ENCODE measurements around the gene GOLGA8N. TPM values are rescaled to one million over a fixed set of nuclear protein-coding genes. Genes with fewer than 3 reads are reported as not detected.

Gene GOLGA8N
- total and polyA plus RNA-seq, 12 donors = 3.0 to 15.0 (median 7.2) TPM

- intact Hi-C loops (cut with DNase I) = no loop called here
Observed at GRCh38 chr15:32643907-32644445, 50.7 kb downstream of the GOLGA8N start.

GRCh38 chr15:32646291-32646690, 53.0 kb downstream of the GOLGA8N start:
- no peak overlapping the region for H3K27ac ChIP-seq
- no peaks in the 10 kb centered on the region for H3K36me3 ChIP-seq (replicated peaks in 1 of 2)
- DNase-seq = no peak
- H3K27me3 ChIP-seq = no peaks in the 10 kb centered on the region
- no peaks in the 10 kb centered on the region for H3K4me1 ChIP-seq (replicated peaks in 1 of 2)
- H3K4me3 ChIP-seq = no peak overlapping the region
- no peaks in the 10 kb centered on the region for H3K9me3 ChIP-seq (replicated peaks in 1 of 3)
- intact Hi-C loops (cut with DNase I) = no loop called here
- TF ChIP-seq, protein P1, sequence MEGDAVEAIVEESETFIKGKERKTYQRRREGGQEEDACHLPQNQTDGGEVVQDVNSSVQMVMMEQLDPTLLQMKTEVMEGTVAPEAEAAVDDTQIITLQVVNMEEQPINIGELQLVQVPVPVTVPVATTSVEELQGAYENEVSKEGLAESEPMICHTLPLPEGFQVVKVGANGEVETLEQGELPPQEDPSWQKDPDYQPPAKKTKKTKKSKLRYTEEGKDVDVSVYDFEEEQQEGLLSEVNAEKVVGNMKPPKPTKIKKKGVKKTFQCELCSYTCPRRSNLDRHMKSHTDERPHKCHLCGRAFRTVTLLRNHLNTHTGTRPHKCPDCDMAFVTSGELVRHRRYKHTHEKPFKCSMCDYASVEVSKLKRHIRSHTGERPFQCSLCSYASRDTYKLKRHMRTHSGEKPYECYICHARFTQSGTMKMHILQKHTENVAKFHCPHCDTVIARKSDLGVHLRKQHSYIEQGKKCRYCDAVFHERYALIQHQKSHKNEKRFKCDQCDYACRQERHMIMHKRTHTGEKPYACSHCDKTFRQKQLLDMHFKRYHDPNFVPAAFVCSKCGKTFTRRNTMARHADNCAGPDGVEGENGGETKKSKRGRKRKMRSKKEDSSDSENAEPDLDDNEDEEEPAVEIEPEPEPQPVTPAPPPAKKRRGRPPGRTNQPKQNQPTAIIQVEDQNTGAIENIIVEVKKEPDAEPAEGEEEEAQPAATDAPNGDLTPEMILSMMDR (IDR thresholded peaks at IDR 0.05) = no peak
- TF ChIP-seq POLR2A (IDR thresholded peaks at IDR 0.05) = no peak
- WGBS, 4 donors = 64 to 71% (median 65%) methylated on average over 5 of the region's 5 CpGs

More at GRCh38 chr15:32643907-32644445, 50.7 kb downstream of the GOLGA8N start:
- DNase-seq = no peak
- 87 to 98% (median 96%) methylated on average over 1 of the region's 1 CpG for WGBS, 4 donors
- Histone ChIP-seq H3K4me3 (no peak overlapping the region), H3K27me3 (no peaks in the 10 kb centered on the region), H3K4me1 (replicated peaks in 1 of 2) (no peaks in the 10 kb centered on the region), H3K36me3 (replicated peaks in 1 of 2) (no peaks in the 10 kb centered on the region), H3K9me3 (replicated peaks in 1 of 3) (no peaks in the 10 kb centered on the region), H3K27ac (no peak overlapping the region)
- no peak for TF ChIP-seq POLR2A (IDR thresholded peaks at IDR 0.05)
- TF ChIP-seq, protein P1 (IDR thresholded peaks at IDR 0.05) = no peak

GRCh38 chr15:32649342-32649741, 56.1 kb downstream of the GOLGA8N start:
- no peak overlapping the region for H3K27ac ChIP-seq
- TF ChIP-seq, protein P1 (IDR thresholded peaks at IDR 0.05) = no peak
- no peak for TF ChIP-seq POLR2A (IDR thresholded peaks at IDR 0.05)
- no peaks in the 10 kb centered on the region for H3K27me3 ChIP-seq
- no peaks in the 10 kb centered on the region for H3K4me1 ChIP-seq (replicated peaks in 1 of 2)
- WGBS, 4 donors = 78 to 84% (median 82%) methylated on average over 5 of the region's 5 CpGs
- H3K4me3 ChIP-seq = no peak overlapping the region
- intact Hi-C loops (cut with DNase I) = no loop called here
- no peak for DNase-seq
- H3K36me3 ChIP-seq (replicated peaks in 1 of 2) = no peaks in the 10 kb centered on the region
- H3K9me3 ChIP-seq (replicated peaks in 1 of 3) = no peaks in the 10 kb centered on the region

DNA sequence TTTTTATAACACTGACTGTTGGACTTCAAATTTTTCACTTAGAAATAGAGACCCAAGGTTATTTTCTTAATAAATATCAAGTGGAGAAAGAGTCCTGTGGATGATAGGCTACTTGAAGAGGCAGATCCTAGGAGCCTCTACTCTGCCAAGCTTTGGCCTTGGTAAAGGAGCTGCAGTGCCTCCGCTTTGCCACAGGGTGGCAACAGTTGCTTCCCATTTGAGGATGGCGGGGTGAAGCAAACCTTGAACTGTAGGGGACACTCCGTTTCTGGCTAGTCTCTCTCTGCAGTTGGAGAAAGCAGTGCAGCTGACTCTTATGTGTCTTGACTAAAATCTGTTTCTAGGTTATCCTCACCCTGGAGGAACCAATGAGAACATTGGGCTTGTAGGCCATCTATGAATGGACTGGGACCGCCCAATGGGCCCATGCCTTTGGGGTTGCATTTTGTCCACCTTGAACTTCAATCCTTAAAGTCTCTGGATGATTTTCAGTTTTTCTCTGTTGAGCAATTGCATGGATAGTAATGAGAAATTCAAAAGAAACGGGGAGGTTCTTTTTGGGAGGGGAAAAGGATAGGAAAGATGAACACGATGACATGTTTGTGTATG, 58.1 kb downstream of the GOLGA8N start:
- no peaks in the 10 kb centered on the region for H3K27me3 ChIP-seq
- WGBS, 4 donors = 38 to 42% (median 41%) methylated on average over 6 of the region's 6 CpGs
- no peak overlapping the region for H3K4me3 ChIP-seq
- DNase-seq = peak in 6 of 7 donors; percentile 33 to 78 (median 54)
- intact Hi-C loops (cut with DNase I) = no loop called here
- no peak for TF ChIP-seq POLR2A (IDR thresholded peaks at IDR 0.05)
- TF ChIP-seq, protein P1 (IDR thresholded peaks at IDR 0.05) = peak; percentile 53 to 74 (median 61)
- H3K27ac ChIP-seq = no peak overlapping the region
- no peaks in the 10 kb centered on the region for H3K9me3 ChIP-seq (replicated peaks in 1 of 3)
- no peaks in the 10 kb centered on the region for H3K4me1 ChIP-seq (replicated peaks in 1 of 2)
- H3K36me3 ChIP-seq (replicated peaks in 1 of 2) = no peaks in the 10 kb centered on the region
